ENCODE data around the gene CMC1. TPM values are rescaled to one million over a fixed set of nuclear protein-coding genes. Genes with fewer than 3 reads are reported as not detected.

Gene CMC1
- total RNA-seq, 4 donors from 2014 or later = 5.5 to 22.7 (median 17.3) TPM

DNA sequence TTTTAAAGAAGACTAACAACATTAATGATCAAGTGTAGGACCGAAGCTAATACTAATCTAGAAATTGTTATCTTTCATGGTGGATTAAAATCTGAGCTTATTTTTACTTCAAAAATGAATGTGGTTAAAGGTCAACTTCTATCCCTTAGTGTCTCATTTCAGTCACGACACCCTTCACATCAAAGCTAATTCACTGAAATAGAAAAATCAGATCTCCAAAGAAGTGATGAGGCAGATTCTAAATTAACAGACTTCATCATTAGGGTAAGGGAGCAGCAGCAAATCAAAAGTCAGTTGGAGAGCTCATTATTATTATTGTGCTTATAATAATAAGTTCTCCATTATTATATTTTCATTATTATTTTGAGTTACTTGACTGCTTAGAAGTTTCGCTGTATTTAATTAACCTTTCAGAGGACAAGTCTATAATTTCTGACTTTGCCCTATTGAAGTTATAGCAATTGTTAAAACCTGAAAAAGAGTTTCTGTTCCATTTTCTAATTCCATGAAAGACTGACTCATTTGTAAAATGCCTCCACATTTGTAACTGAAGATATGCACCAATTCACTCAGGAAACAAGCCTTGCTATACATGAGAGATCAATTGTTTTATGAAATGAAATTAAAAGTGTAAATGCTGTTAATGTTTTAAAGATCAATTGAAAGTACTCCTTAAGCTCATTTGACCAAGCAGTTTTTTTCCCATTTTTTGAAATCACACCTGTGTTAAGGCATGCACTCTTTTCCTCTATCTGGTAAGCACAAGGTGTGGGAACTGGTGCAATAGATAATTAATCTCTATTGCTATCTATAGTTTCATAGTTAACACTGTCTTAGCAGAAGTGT lies 23.1 kb upstream of the CMC1 start:
- no peaks in the 10 kb centered on the region for H3K4me1 ChIP-seq
- no peaks in the 10 kb centered on the region for H3K27me3 ChIP-seq
- H3K27ac ChIP-seq = no peak overlapping the region
- H3K36me3 ChIP-seq = no peaks in the 10 kb centered on the region
- WGBS, 2 donors = 77 to 81% methylated on average over 3 of the region's 3 CpGs
- H3K9me3 ChIP-seq = peaks cover 0 to 28% (median 6%) of the 10 kb centered on the region in 4 donors
- no peak for DNase-seq (ENCODE audit: low spot score in 2 of 2)
- H3K4me3 ChIP-seq = no peak overlapping the region
- TF ChIP-seq, protein P1, sequence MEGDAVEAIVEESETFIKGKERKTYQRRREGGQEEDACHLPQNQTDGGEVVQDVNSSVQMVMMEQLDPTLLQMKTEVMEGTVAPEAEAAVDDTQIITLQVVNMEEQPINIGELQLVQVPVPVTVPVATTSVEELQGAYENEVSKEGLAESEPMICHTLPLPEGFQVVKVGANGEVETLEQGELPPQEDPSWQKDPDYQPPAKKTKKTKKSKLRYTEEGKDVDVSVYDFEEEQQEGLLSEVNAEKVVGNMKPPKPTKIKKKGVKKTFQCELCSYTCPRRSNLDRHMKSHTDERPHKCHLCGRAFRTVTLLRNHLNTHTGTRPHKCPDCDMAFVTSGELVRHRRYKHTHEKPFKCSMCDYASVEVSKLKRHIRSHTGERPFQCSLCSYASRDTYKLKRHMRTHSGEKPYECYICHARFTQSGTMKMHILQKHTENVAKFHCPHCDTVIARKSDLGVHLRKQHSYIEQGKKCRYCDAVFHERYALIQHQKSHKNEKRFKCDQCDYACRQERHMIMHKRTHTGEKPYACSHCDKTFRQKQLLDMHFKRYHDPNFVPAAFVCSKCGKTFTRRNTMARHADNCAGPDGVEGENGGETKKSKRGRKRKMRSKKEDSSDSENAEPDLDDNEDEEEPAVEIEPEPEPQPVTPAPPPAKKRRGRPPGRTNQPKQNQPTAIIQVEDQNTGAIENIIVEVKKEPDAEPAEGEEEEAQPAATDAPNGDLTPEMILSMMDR (IDR thresholded peaks at IDR 0.05) = no peak
- TF ChIP-seq POLR2A (IDR thresholded peaks at IDR 0.05) (no peak), EP300 (IDR thresholded peaks at IDR 0.05) (no peak)

DNA sequence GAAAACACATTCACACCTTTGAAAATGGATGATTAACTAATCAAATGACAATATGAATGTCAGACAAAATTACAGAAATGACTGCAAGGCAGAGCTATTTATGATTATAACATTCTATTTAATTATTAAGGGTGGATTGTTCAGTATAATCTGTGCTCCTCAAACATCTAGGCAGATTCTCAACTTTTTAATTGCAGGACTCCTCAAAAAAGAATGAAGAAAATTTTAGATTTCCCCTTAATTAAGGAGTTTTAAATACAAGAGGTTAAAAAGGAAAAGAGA lies 22.6 kb upstream of the CMC1 start:
- TF ChIP-seq EP300 (IDR thresholded peaks at IDR 0.05) (no peak), POLR2A (IDR thresholded peaks at IDR 0.05) (no peak)
- TF ChIP-seq, protein P1 (IDR thresholded peaks at IDR 0.05) = no peak
- H3K36me3 ChIP-seq = no peaks in the 10 kb centered on the region
- H3K4me1 ChIP-seq = no peaks in the 10 kb centered on the region

DNA sequence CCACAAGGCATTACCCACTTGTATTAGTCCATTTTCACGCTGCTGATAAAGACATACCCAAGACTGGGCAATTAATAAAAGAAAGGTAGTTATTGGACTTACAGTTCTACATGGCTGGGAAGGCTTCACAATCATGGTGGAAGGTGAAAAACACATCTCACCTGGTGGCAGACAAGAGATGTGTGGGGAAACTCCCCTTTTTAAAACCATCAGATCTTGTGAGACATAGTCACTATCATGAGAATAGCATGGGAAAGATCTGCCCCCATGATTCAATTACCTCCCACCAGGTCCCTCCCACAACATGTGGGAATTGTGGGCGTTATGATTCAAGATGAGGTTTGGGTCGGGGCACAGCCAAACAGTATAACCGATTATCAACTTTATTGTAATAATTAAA lies 17.0 kb upstream of the CMC1 start:
- H3K27ac ChIP-seq = no peak overlapping the region
- H3K27me3 ChIP-seq = no peaks in the 10 kb centered on the region
- TF ChIP-seq EP300 (IDR thresholded peaks at IDR 0.05) (no peak), POLR2A (IDR thresholded peaks at IDR 0.05) (no peak)
- TF ChIP-seq, protein P1 (IDR thresholded peaks at IDR 0.05) = no peak
- no peaks in the 10 kb centered on the region for H3K9me3 ChIP-seq
- WGBS, 2 donors = 87 to 90% methylated on average over 4 of the region's 4 CpGs
- no peaks in the 10 kb centered on the region for H3K36me3 ChIP-seq
- H3K4me1 ChIP-seq = no peaks in the 10 kb centered on the region
- no peak overlapping the region for H3K4me3 ChIP-seq
- DNase-seq (ENCODE audit: low spot score in 2 of 2) = no peak

More for the DNA sequence above, 22.6 kb upstream of the CMC1 start:
- DNase-seq (ENCODE audit: low spot score in 2 of 2) = no peak
- Histone ChIP-seq H3K9me3 (peaks cover 0 to 22% (median 6%) of the 10 kb centered on the region in 4 donors), H3K4me3 (no peak overlapping the region), H3K27ac (no peak overlapping the region), H3K27me3 (no peaks in the 10 kb centered on the region)

- 93 to 94% methylated on average over 3 of the region's 3 CpGs for WGBS, 2 donors
- TF ChIP-seq POLR2A (IDR thresholded peaks at IDR 0.05) (no peak), EP300 (IDR thresholded peaks at IDR 0.05) (no peak)
- TF ChIP-seq, protein P1 (IDR thresholded peaks at IDR 0.05) = no peak
- no peaks in the 10 kb centered on the region for H3K9me3 ChIP-seq
- no peaks in the 10 kb centered on the region for H3K27me3 ChIP-seq
- no peaks in the 10 kb centered on the region for H3K4me1 ChIP-seq
- H3K36me3 ChIP-seq = no peaks in the 10 kb centered on the region
- no peak overlapping the region for H3K27ac ChIP-seq
- no peak for DNase-seq (ENCODE audit: low spot score in 2 of 2)
- no peak overlapping the region for H3K4me3 ChIP-seq
These were observed 15.4 kb upstream of the CMC1 start for GRCh38 chr3:28226020-28226419.

DNA sequence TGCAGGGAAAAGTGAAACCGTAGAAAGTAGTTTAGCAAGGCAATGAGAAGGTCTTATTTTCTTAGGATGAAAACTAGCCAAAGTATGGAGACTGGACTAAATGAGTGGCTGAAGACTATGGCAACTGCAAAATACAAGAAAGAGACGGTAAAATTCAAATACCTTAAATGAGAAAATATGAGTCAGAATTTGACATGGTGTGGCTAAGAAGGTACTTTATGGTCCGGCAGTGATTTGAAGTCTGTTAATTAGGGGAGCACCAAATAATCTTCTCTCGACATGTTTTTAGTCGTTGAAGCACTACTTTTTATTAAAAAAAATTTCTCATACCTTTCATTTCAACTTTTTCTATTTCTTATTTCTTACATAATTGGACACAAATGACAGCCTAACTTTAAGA lies 12.8 kb upstream of the CMC1 start:
- no peaks in the 10 kb centered on the region for H3K9me3 ChIP-seq
- H3K27me3 ChIP-seq = no peaks in the 10 kb centered on the region
- no peak overlapping the region for H3K4me3 ChIP-seq
- no peak for DNase-seq (ENCODE audit: low spot score in 2 of 2)
- TF ChIP-seq, protein P1 (IDR thresholded peaks at IDR 0.05) = no peak
- TF ChIP-seq POLR2A (IDR thresholded peaks at IDR 0.05) (no peak), EP300 (IDR thresholded peaks at IDR 0.05) (no peak)
- 93 to 94% methylated on average over 5 of the region's 5 CpGs for WGBS, 2 donors
- H3K36me3 ChIP-seq = no peaks in the 10 kb centered on the region
- H3K27ac ChIP-seq = no peak overlapping the region
- no peaks in the 10 kb centered on the region for H3K4me1 ChIP-seq
